ENCODE data around the gene PPP6R3. TPM values are rescaled to one million over a fixed set of nuclear protein-coding genes. Genes with fewer than 3 reads are reported as not detected.

The PPP6R3 gene
- total RNA-seq, 4 donors from 2014 or later: 76.6 to 130 (median 94.0) TPM

- Histone ChIP-seq H3K36me3 (no peaks in the 10 kb centered on the region), H3K27ac (no peak overlapping the region), H3K27me3 (no peaks in the 10 kb centered on the region), H3K4me1 (peaks cover 6 to 55% (median 30%) of the 10 kb centered on the region in 3 donors), H3K4me3 (no peak overlapping the region), H3K9me3 (no peaks in the 10 kb centered on the region)
- WGBS, 2 donors: 82 to 86% methylated on average over 3 of the region's 3 CpGs
- no peak for DNase-seq
- TF ChIP-seq CTCF (IDR thresholded peaks at IDR 0.05) (no peak), POLR2A (IDR thresholded peaks at IDR 0.05) (no peak)
- intact Hi-C loops (cut with DNase I): no loop called here
Measured at GRCh38 chr11:68495872-68496271, 35.3 kb downstream of the PPP6R3 start.

- peaks cover 9 to 66% (median 37%) of the 10 kb centered on the region in 3 donors for H3K4me1 ChIP-seq
- intact Hi-C loops (cut with DNase I): no loop called here
- H3K9me3 ChIP-seq: no peaks in the 10 kb centered on the region
- 64 to 71% methylated on average over 2 of the region's 2 CpGs for WGBS, 2 donors
- no peaks in the 10 kb centered on the region for H3K36me3 ChIP-seq
- TF ChIP-seq POLR2A (IDR thresholded peaks at IDR 0.05) (no peak), CTCF (IDR thresholded peaks at IDR 0.05) (no peak)
- H3K27ac ChIP-seq: no peak overlapping the region
- no peak overlapping the region for H3K4me3 ChIP-seq
- no peaks in the 10 kb centered on the region for H3K27me3 ChIP-seq
- no peak for DNase-seq
Measured at GRCh38 chr11:68497761-68498160, 37.2 kb downstream of the PPP6R3 start.

GRCh38 chr11:68498321-68498720, 37.8 kb downstream of the PPP6R3 start:
- TF ChIP-seq CTCF (IDR thresholded peaks at IDR 0.05): no peak
- TF ChIP-seq POLR2A (IDR thresholded peaks at IDR 0.05): no peak
- no peak for DNase-seq
- no peaks in the 10 kb centered on the region for H3K27me3 ChIP-seq
- intact Hi-C loops (cut with DNase I): no loop called here
- H3K36me3 ChIP-seq: no peaks in the 10 kb centered on the region
- WGBS, 2 donors: 26 to 31% methylated on average over 2 of the region's 2 CpGs
- no peak overlapping the region for H3K27ac ChIP-seq
- no peak overlapping the region for H3K4me3 ChIP-seq
- peaks cover 13 to 72% (median 41%) of the 10 kb centered on the region in 3 donors for H3K4me1 ChIP-seq
- H3K9me3 ChIP-seq: no peaks in the 10 kb centered on the region

GRCh38 chr11:68498903-68499883, 38.6 kb downstream of the PPP6R3 start:
- no peak for DNase-seq
- Histone ChIP-seq H3K4me1 (peaks cover 13 to 81% (median 49%) of the 10 kb centered on the region in 3 donors), H3K27ac (no peak overlapping the region), H3K27me3 (no peaks in the 10 kb centered on the region), H3K9me3 (no peaks in the 10 kb centered on the region), H3K36me3 (no peaks in the 10 kb centered on the region), H3K4me3 (no peak overlapping the region)
- TF ChIP-seq POLR2A (IDR thresholded peaks at IDR 0.05) (no peak), CTCF (IDR thresholded peaks at IDR 0.05) (no peak)
- WGBS, 2 donors: 56 to 65% methylated on average over 10 to 11 of the region's 11 CpGs
- intact Hi-C loops (cut with DNase I): no loop called here

GRCh38 chr11:68500206-68500605, 39.7 kb downstream of the PPP6R3 start:
- no peaks in the 10 kb centered on the region for H3K36me3 ChIP-seq
- 58 to 75% methylated on average over 1 to 2 of the region's 2 CpGs for WGBS, 2 donors
- H3K4me3 ChIP-seq: no peak overlapping the region
- no peak overlapping the region for H3K27ac ChIP-seq
- peaks cover 13 to 84% (median 54%) of the 10 kb centered on the region in 3 donors for H3K4me1 ChIP-seq
- no peaks in the 10 kb centered on the region for H3K9me3 ChIP-seq
- no peak for DNase-seq
- H3K27me3 ChIP-seq: no peaks in the 10 kb centered on the region
- intact Hi-C loops (cut with DNase I): no loop called here
- TF ChIP-seq CTCF (IDR thresholded peaks at IDR 0.05) (no peak), POLR2A (IDR thresholded peaks at IDR 0.05) (no peak)

All from esophagus squamous epithelium (tissue), 5 donors.